ENCODE data around the gene NEK2. TPM values are rescaled to one million over a fixed set of nuclear protein-coding genes. Genes with fewer than 3 reads are reported as not detected.

Gene NEK2
- total RNA-seq, 2 experiments from 2014 or later: 46.1 to 47.5 TPM

GRCh38 chr1:211620097-211620496 is 55.3 kb downstream of the NEK2 start:
- no peak overlapping the region for H3K4me3 Mint-ChIP-seq
- CTCF ChIA-PET: interaction anchor here (1.0 kb wide), 1 partner anchor 46 kb away, joined by 3 read pairs; no protein-coding TSS in a partner anchor

GRCh38 chr1:211619033-211619996 is 56.1 kb downstream of the NEK2 start:
- POLR2A ChIA-PET: no interaction called here
- CTCF ChIA-PET: interaction anchor here (1.0 kb wide), 1 partner anchor 45 kb away, joined by 3 read pairs; no protein-coding TSS in a partner anchor
- DNase-seq: no peak

More at GRCh38 chr1:211620097-211620496, 55.3 kb downstream of the NEK2 start:
- H3K27ac Mint-ChIP-seq: no peak overlapping the region
- no peaks in the 10 kb centered on the region for H3K27me3 Mint-ChIP-seq
- no peak for DNase-seq
- peaks cover 3% of the 10 kb centered on the region for H3K9me3 Mint-ChIP-seq
- peaks cover 4% of the 10 kb centered on the region for H3K36me3 Mint-ChIP-seq (ENCODE audit: low read depth)
- peaks cover 21% of the 10 kb centered on the region for H3K4me1 Mint-ChIP-seq
- POLR2A ChIA-PET: no interaction called here

DNA sequence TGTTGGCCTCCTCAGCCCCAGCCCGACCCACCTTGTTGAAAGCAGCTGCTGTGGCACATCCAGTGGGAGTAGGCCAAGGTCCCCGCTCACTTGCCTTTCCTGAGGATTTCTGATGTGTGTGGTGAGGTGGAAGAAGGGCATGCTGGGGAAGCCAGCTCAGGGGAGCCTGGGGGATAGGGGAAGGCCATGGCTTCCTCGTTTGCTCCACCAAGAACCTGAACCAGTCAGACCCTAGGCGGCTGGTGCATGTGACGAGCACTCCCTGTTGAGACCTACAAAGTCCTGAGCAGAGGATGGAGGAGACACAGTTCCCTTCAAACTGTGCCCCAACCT is 58.5 kb downstream of the NEK2 start:
- Mint-ChIP-seq H3K36me3 (ENCODE audit: low read depth) (no peaks in the 10 kb centered on the region), H3K27ac (no peak overlapping the region), H3K4me3 (no peak overlapping the region), H3K27me3 (no peaks in the 10 kb centered on the region), H3K4me1 (peaks cover 8% of the 10 kb centered on the region), H3K9me3 (no peaks in the 10 kb centered on the region)
- ChIA-PET CTCF (interaction anchor here (1.2 kb wide), 1 partner anchor 37 kb away, joined by 3 read pairs; no protein-coding TSS in a partner anchor), POLR2A (no interaction called here)
- DNase-seq: no peak

More at GRCh38 chr1:211619033-211619996, 56.1 kb downstream of the NEK2 start:
- H3K27me3 Mint-ChIP-seq: no peaks in the 10 kb centered on the region
- H3K27ac Mint-ChIP-seq: no peak overlapping the region
- H3K4me1 Mint-ChIP-seq: peaks cover 16% of the 10 kb centered on the region
- no peak overlapping the region for H3K4me3 Mint-ChIP-seq
- H3K9me3 Mint-ChIP-seq: peaks cover 3% of the 10 kb centered on the region
- peaks cover 4% of the 10 kb centered on the region for H3K36me3 Mint-ChIP-seq (ENCODE audit: low read depth)

DNA sequence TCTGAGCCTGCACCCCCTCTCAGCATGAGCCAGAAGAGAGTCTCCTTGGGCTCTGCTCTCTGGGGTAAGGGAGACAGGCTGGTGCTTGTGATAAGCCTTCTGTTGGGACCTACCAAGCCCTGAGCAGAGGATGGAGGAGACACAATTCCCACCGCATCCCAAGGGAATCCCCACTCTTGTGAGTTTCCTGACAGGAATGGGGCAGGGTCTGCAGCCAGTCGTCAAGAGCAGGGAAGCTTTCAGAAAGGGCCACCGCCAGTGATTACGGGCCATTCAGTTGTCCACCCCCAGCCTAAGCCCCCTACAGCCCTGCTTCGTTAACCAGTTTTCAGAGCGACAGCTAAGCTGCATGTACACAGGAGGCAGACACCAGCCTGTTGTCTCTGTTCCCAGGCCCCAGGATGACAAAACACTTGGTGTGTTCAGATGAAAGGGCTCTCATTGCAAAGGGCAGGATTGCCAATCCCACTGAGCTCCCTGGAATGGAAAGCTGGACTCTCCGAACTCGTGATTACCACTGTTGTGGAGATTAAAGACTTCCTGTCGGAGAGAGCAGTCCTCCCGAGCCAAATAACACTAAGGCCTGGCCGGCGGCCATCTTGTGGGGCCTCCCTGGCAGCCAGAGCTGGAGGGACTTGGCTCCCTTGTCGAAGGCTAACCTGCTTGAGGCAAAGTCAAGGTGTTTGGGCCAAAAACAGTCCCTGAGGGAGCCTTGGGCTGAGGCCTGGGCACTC is 59.0 kb downstream of the NEK2 start:
- H3K27ac Mint-ChIP-seq: no peak overlapping the region
- H3K4me3 Mint-ChIP-seq: no peak overlapping the region
- ChIA-PET POLR2A (no interaction called here), CTCF (interaction anchor here (1.2 kb wide), 1 partner anchor 37 kb away, joined by 3 read pairs; no protein-coding TSS in a partner anchor)
- DNase-seq: no peak
- H3K9me3 Mint-ChIP-seq: no peaks in the 10 kb centered on the region
- peaks cover 8% of the 10 kb centered on the region for H3K4me1 Mint-ChIP-seq
- H3K36me3 Mint-ChIP-seq (ENCODE audit: low read depth): no peaks in the 10 kb centered on the region
- H3K27me3 Mint-ChIP-seq: no peaks in the 10 kb centered on the region

DNA sequence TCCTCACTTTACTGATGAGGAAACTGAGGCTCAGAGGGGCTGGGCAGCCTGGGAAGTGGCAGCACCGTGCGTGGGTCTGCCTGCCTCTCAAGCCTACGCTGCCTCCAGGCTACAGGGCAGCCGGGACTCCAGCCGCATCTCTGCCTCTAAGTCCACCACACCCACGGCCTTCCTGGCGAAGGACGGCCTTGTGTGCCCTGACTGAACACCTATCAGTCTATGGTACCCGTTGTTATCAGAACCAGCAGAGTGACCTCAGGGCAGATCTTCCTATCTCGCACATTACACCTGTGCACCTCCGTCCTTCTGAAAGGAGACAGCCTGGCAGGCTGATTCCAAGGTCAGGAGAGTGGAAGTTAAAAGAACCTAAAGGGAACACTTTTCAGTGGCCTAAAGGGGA is 60.8 kb downstream of the NEK2 start:
- CTCF ChIA-PET: interaction anchor here (1.0 kb wide), 1 partner anchor 20 kb away, joined by 3 read pairs; no protein-coding TSS in a partner anchor

DNA sequence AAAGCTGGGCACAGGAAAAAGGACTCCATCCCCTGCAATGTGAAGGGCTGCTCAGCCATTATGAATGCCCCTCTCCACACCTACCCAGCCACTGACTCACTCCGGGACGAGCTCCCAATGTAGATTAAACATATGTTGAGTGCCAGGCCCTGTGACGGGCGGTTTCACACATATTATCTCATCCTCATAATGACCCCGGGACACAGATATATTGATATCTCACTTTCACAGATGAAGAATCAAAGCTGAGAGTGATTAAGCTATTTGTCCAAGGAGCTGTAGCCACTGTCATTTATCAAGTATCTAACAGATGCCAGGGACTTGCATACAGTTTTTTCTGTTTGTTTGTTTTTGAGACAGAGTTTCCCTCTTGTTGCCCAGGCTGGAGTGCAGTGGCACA is 61.5 kb downstream of the NEK2 start:
- no peaks in the 10 kb centered on the region for H3K9me3 Mint-ChIP-seq
- H3K27me3 Mint-ChIP-seq: no peaks in the 10 kb centered on the region
- ChIA-PET POLR2A (no interaction called here), CTCF (interaction anchor here (0.6 to 1.0 kb wide), 2 partner anchors 16 to 21 kb away, joined by 3 read pairs; no protein-coding TSS in a partner anchor)
- no peak overlapping the region for H3K27ac Mint-ChIP-seq
- H3K4me3 Mint-ChIP-seq: no peak overlapping the region
- no peaks in the 10 kb centered on the region for H3K36me3 Mint-ChIP-seq (ENCODE audit: low read depth)
- DNase-seq: no peak
- H3K4me1 Mint-ChIP-seq: peaks cover 8% of the 10 kb centered on the region

More for the DNA sequence above, 60.8 kb downstream of the NEK2 start:
- H3K4me3 Mint-ChIP-seq: no peak overlapping the region
- no peak for DNase-seq
- no peaks in the 10 kb centered on the region for H3K27me3 Mint-ChIP-seq
- POLR2A ChIA-PET: no interaction called here
- no peaks in the 10 kb centered on the region for H3K36me3 Mint-ChIP-seq (ENCODE audit: low read depth)
- peaks cover 8% of the 10 kb centered on the region for H3K4me1 Mint-ChIP-seq
- no peak overlapping the region for H3K27ac Mint-ChIP-seq
- H3K9me3 Mint-ChIP-seq: no peaks in the 10 kb centered on the region

GRCh38 chr1:211613108-211613947 is 62.1 kb downstream of the NEK2 start:
- H3K27ac Mint-ChIP-seq: no peak overlapping the region
- CTCF ChIA-PET: interaction anchor here (0.6 to 1.2 kb wide), 3 partner anchors 15 to 36 kb away, joined by 3 read pairs; no protein-coding TSS in a partner anchor

DNA sequence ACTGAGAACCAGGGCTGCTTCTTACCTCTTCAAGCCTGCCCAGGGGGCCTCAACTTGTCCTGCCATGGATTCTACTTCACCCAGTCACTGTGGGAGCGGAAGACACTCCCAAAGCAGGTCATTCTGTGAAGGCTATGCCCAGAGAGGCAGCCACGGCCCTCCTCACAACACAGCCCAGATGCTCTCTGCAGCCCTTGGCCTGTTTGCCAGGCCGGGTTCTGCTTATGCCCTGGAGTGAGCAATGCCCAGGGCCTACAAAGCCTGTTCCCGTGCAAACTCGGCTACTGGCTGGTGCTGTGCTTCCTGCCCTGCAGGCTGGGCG is 62.7 kb downstream of the NEK2 start:
- CTCF ChIA-PET: interaction anchor here (1.2 kb wide), 1 partner anchor 37 kb away, joined by 3 read pairs; no protein-coding TSS in a partner anchor
- Mint-ChIP-seq H3K4me1 (peaks cover 11% of the 10 kb centered on the region), H3K4me3 (no peak overlapping the region)

More at GRCh38 chr1:211613108-211613947, 62.1 kb downstream of the NEK2 start:
- POLR2A ChIA-PET: interaction anchor here (1.3 kb wide), 1 partner anchor 11 kb away, joined by 4 read pairs; no protein-coding TSS in a partner anchor
- Mint-ChIP-seq H3K27me3 (no peaks in the 10 kb centered on the region), H3K9me3 (no peaks in the 10 kb centered on the region), H3K4me3 (no peak overlapping the region), H3K4me1 (peaks cover 8% of the 10 kb centered on the region), H3K36me3 (ENCODE audit: low read depth) (no peaks in the 10 kb centered on the region)
- DNase-seq: no peak

More for the DNA sequence above, 62.7 kb downstream of the NEK2 start:
- Mint-ChIP-seq H3K27me3 (no peaks in the 10 kb centered on the region), H3K36me3 (ENCODE audit: low read depth) (no peaks in the 10 kb centered on the region), H3K27ac (no peak overlapping the region), H3K9me3 (no peaks in the 10 kb centered on the region)
- POLR2A ChIA-PET: interaction anchor here (1.3 kb wide), 1 partner anchor 10 kb away, joined by 4 read pairs; no protein-coding TSS in a partner anchor
- DNase-seq: no peak

Other genes with a start within 250 kb of the NEK2 start
- gene RD3, start 183.5 kb downstream of the NEK2 start, total RNA-seq: not detected
- gene SLC30A1, start 96.5 kb downstream of the NEK2 start, total RNA-seq: 1 to 10 TPM; 8.0 to 8.2 TPM
- 10 to 100 TPM; 52.6 to 55.2 TPM for gene LPGAT1, start 155.1 kb upstream of the NEK2 start, total RNA-seq

Data from activated CD4-positive, alpha-beta memory T cell treated with anti-CD3 and anti-CD28 coated beads, Interleukin-2, amount 10 ng/mL, durations not matched to agents 7 days and 5 days (primary cell).